ENCODE data around the gene TEX51. TPM values are rescaled to one million over a fixed set of nuclear protein-coding genes. Genes with fewer than 3 reads are reported as not detected.

The TEX51 gene
- total RNA-seq, 1 donor from 2014 or later, result not detected

GRCh38 chr2:126877041-126877440 is 21.6 kb upstream of the TEX51 start:
- H3K4me3 ChIP-seq (ENCODE audit: low read depth, low read length), result no peak overlapping the region
- no peak for DNase-seq (ENCODE audit: low read depth)
- TF ChIP-seq, protein P1, sequence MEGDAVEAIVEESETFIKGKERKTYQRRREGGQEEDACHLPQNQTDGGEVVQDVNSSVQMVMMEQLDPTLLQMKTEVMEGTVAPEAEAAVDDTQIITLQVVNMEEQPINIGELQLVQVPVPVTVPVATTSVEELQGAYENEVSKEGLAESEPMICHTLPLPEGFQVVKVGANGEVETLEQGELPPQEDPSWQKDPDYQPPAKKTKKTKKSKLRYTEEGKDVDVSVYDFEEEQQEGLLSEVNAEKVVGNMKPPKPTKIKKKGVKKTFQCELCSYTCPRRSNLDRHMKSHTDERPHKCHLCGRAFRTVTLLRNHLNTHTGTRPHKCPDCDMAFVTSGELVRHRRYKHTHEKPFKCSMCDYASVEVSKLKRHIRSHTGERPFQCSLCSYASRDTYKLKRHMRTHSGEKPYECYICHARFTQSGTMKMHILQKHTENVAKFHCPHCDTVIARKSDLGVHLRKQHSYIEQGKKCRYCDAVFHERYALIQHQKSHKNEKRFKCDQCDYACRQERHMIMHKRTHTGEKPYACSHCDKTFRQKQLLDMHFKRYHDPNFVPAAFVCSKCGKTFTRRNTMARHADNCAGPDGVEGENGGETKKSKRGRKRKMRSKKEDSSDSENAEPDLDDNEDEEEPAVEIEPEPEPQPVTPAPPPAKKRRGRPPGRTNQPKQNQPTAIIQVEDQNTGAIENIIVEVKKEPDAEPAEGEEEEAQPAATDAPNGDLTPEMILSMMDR (conservative IDR thresholded peaks at IDR 0.05; ENCODE audit: low read depth, low read length), result no peak

- TF ChIP-seq, protein P1 (conservative IDR thresholded peaks at IDR 0.05; ENCODE audit: low read depth, low read length), result no peak
- no peak overlapping the region for H3K4me3 ChIP-seq (ENCODE audit: low read depth, low read length)
- DNase-seq (ENCODE audit: low read depth), result no peak
These were observed 20.7 kb upstream of the TEX51 start for GRCh38 chr2:126877861-126878565.

- TF ChIP-seq, protein P1 (conservative IDR thresholded peaks at IDR 0.05; ENCODE audit: low read depth, low read length), result no peak
These were observed 20.1 kb upstream of the TEX51 start for GRCh38 chr2:126878601-126879000.

GRCh38 chr2:126879348-126880298 is 19.1 kb upstream of the TEX51 start:
- DNase-seq (ENCODE audit: low read depth), result no peak
- TF ChIP-seq, protein P1 (conservative IDR thresholded peaks at IDR 0.05; ENCODE audit: low read depth, low read length), result no peak
- no peak overlapping the region for H3K4me3 ChIP-seq (ENCODE audit: low read depth, low read length)

More at GRCh38 chr2:126878601-126879000, 20.1 kb upstream of the TEX51 start:
- DNase-seq (ENCODE audit: low read depth), result no peak
- H3K4me3 ChIP-seq (ENCODE audit: low read depth, low read length), result no peak overlapping the region

GRCh38 chr2:126880324-126880723 is 18.4 kb upstream of the TEX51 start:
- no peak for DNase-seq (ENCODE audit: low read depth)
- no peak overlapping the region for H3K4me3 ChIP-seq (ENCODE audit: low read depth, low read length)
- TF ChIP-seq, protein P1 (conservative IDR thresholded peaks at IDR 0.05; ENCODE audit: low read depth, low read length), result no peak

- no peak for DNase-seq (ENCODE audit: low read depth)
- TF ChIP-seq, protein P1 (conservative IDR thresholded peaks at IDR 0.05; ENCODE audit: low read depth, low read length), result no peak
- H3K4me3 ChIP-seq (ENCODE audit: low read depth, low read length), result no peak overlapping the region
These were observed 17.9 kb upstream of the TEX51 start for GRCh38 chr2:126880817-126881216.
